Left ventricle myocardium superior (tissue), 1 donor: ENCODE data around the gene GRIA4. TPM values are rescaled to one million over a fixed set of nuclear protein-coding genes. Genes with fewer than 3 reads are reported as not detected.

Source experiments
- ATAC-seq: fragments of 200-7000 bp; cut with Tn5 transposase; one replicate; pipeline ENCODE4 v1.9.1; 2020; ENCODE audit warnings: mild to moderate bottlenecking, moderate library complexity
- DNase-seq: peaks from one replicate; pipeline ENCODE4 v3.0.0-alpha.2; 2020
- intact Hi-C: fragments of 100-400 bp; cut with micrococcal nuclease; formaldehyde crosslinking; loops from one replicate; pipeline ENCODE4 v1.11.0; 2022
- long read RNA-seq: library from polyadenylated mRNA; unstranded; transcript quantifications from one replicate; pipeline ENCODE4 v2.0.0, GENCODE V29; 2021
- total RNA-seq: library from RNA; stranded (reverse); fragmentation: NEBNext Ultra II Directional; extraction: Animal tissue kit (Norgen Biotek cat#: 25700); gene quantifications from one replicate; pipeline ENCODE4 v1.2.1, GENCODE V29; 2021
- donor health status: DM: no; HTN: yes; CAD: no; lungs with severe emphysema.

The GRIA4 gene
- not detected for total RNA-seq
- long read RNA-seq = 0 reads

DNA sequence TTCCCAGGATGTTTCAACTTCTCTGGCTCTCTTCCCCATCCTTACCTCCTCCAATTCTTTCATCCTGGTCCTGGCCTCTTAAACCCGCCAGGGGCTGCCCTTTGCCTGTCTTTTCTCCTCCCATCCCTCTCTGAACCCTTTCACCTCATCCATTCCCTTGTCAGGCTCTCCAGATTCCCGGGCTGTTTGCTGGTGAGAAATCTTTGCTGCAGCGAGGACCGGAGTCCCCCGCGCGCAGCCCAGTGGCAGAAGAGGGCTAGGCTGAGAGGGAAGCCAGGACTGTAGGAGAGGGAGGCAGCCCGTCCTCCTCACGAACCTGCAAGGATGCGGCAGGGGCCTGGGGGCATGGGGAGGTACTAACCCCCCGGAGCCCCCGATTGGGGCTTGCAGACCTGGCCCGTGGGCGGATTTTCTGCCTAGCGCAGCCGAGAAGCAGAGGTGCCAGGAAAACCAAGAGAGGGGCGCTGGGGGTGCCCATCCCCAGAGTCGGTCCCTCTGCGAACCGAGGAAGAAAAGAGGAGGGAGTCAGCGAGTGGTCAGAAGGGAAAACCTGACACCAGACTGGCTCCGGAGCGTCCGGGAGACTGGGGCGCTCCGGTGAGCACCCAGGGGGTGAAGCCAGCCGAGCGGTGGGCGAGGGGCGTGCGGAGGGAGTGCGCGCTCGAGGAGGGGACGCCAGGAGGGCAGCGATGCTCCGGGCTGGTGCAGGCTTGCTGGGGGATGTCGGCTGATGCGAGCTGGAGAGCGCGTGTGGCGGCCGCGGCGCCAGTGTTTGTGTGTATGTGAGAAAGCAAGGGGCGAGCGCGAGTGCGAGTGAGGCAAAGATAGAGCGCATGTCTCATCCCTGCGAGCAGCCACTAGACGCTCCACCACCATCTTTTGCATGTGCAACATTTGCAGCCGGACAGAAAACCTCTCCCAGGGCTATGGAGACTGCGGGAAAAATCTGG is at the start of gene GRIA4:
TSS of gene GRIA4 (plus strand) at position 242 of the 950 bp plus-strand sequence. CDS start 925 bp downstream, outside the sequence.
- DNase-seq (peak; percentile 35), ATAC-seq (peak; percentile 40)
- intact Hi-C loops = no loop called here

DNA sequence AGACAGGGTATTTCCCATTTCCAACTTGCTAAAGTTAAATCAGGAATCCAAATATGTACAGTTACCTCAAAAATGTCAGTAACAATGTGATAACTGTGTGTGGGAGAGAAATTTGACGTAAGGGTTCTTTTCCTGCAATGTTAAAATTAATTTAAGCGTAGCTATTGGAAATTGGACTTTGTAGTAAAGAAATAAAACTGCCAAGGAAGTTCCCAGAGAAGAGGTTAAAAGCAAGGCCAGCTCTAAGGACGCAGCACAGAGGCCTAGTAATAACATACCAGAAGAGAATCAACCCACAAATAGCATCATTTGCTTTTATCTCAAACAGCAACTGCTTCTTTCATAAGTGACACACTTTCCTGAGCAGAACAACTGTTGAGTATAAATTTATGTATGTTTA is 36.8 kb upstream of the GRIA4 start:
- intact Hi-C loops = no loop called here
- ATAC-seq = no peak
- no peak for DNase-seq

DNA sequence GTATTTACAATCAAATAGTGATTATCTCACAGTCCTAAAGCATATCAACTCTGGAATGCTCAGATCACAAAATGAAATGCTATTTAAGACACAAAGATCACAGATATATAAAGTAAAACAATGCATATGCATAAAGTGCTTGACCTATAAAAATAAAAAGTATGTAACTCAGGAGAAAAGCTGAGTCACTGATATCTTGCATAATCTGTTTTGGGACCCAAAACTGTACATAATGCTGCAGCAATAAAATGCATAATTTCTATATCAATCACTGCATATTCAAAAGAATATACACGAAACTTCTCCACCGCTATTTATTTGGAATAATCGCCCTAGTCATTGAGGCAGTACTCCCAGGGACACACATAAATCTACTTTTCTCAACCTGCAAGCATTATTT is 34.9 kb upstream of the GRIA4 start:
- DNase-seq = no peak
- intact Hi-C loops = no loop called here

GRCh38 chr11:105577641-105578040 is 32.2 kb upstream of the GRIA4 start:
- intact Hi-C loops = no loop called here
- no peak for ATAC-seq
- DNase-seq = no peak

More for the DNA sequence above, 34.9 kb upstream of the GRIA4 start:
- ATAC-seq = no peak

DNA sequence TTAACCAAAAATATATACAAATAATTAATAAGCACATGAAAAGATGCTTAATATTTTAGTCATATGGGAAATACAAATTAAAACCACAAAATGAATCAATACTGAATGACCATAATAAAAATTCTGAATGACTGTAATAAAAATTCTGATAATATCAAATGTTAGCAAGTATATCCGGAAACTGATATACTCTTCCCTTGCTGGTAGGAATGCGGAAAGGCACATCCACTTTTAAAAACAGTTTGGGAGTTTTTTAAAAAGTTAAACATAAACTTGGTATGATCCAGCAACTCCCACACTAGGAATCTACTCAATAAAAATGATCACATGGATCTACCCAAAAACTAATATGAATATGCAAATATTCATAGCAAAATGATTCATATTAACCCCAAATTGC is 30.8 kb upstream of the GRIA4 start:
- intact Hi-C loops = no loop called here
- ATAC-seq (no peak), DNase-seq (no peak)

DNA sequence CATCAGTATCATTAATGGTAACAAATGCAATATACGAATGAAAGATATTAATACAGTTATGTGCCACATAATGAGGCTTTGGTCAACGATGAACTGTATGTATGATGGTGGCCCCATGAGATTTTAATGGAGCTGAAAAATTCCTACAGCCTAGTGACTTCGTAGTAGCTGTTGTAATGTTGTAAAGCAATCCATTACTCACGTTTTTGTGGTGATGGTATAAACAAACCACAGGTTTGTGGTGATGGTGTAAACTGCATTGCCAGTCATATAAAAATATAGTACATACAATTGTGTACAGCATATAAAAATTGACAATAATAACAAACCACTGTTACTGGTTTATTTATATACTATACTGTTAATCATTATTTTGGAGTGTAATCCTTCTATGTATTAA is 27.4 kb upstream of the GRIA4 start:
- DNase-seq = no peak

DNA sequence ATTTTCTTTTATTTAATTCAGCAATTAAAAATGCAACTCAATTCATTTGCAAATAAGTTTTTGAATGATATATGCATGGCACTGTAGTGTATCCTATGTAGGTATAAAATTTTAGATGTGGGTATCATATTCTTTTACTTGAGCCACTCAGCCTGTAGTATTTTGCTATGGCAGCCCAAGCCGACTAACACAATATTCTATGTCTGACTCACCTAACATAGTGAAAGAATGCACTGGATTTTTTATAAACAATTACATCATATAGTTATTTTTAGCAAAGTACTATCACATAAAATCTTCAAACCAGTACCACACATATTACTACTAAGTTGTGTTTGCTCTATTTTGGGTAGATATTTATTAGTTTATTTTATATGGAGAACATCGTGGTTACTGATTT is 21.9 kb upstream of the GRIA4 start:
- DNase-seq (no peak), ATAC-seq (no peak)
- intact Hi-C loops = no loop called here

More for the DNA sequence above, 27.4 kb upstream of the GRIA4 start:
- no peak for ATAC-seq
- intact Hi-C loops = no loop called here

DNA sequence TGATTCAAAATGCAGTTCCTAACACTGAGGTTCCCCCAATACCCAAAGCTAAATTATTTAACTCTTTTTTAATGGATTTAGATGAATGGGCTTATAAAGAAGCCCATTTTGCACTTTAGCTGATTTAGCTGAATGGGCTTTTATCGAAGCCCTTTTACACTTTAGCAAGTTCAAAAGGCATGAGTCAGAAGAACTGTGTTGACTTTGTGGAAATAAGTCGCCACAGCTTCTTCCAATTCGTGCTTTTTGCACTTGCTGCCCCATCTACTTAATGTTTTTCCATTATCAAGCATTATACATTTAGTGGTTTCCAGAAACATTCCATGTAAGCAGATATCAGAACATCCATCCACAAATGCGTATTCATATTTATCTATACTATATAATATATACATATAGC is 20.5 kb upstream of the GRIA4 start:
- ATAC-seq (no peak), DNase-seq (no peak)
- intact Hi-C loops = no loop called here

GRCh38 chr11:105592035-105592434 is 17.8 kb upstream of the GRIA4 start:
- DNase-seq (no peak), ATAC-seq (no peak)
- intact Hi-C loops = no loop called here

DNA sequence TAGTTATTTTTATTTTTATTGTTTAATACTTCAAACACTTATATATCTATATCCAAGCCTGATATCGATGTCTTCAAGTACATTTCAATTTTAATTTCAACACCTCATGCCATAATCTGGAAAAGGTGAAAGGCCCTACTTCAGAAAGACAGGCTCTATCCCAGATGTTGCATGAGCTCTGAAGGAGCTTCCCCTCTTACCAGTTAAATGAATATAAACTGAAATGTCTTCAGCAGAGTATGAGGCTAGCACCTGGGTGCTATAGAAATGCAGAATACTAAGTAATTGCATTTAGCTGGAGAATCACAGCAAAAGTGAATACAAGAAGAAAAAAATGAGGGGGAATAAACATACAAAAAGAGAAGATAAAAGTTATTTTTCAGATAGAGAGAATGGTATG is 11.5 kb upstream of the GRIA4 start:
- DNase-seq (no peak), ATAC-seq (no peak)
- intact Hi-C loops = no loop called here

GRCh38 chr11:105603156-105603555 is 6.7 kb upstream of the GRIA4 start:
- no peak for ATAC-seq
- intact Hi-C loops = no loop called here
- no peak for DNase-seq

GRCh38 chr11:105609341-105609781 is 512 bp upstream of the GRIA4 start:
- ATAC-seq (no peak), DNase-seq (no peak)
- intact Hi-C loops = no loop called here

DNA sequence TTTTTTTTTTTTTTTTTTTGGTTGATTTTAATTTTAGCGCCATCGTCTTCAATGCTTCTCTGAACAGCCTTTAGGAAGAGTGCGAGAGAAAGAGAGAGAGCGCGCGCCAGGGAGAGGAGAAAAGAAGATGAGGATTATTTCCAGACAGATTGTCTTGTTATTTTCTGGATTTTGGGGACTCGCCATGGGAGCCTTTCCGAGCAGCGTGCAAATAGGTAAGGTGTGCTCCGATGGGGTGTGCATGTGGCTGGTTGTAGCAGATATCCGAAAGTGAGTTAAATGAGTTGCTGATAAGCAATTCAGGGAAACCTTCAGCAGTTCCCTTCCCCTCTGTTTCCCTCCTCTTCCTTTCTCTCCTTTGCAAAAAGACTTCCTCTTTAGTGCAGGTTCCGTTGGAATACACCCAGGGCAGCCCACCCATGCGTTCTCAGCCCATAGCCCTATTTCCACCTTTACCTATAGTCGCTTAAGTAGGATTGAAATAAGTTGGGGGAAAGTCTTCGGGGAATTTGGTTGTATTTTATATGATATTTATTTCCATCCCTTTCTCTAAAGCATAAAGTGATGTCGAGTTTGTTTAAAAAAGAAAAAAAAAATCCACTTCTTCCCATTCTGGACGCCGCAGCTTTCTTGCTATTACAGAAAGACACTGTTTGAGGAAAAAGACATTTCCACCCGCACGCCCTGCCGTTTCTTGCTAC is 1.1 kb downstream of the GRIA4 start:
- intact Hi-C loops = no loop called here

DNA sequence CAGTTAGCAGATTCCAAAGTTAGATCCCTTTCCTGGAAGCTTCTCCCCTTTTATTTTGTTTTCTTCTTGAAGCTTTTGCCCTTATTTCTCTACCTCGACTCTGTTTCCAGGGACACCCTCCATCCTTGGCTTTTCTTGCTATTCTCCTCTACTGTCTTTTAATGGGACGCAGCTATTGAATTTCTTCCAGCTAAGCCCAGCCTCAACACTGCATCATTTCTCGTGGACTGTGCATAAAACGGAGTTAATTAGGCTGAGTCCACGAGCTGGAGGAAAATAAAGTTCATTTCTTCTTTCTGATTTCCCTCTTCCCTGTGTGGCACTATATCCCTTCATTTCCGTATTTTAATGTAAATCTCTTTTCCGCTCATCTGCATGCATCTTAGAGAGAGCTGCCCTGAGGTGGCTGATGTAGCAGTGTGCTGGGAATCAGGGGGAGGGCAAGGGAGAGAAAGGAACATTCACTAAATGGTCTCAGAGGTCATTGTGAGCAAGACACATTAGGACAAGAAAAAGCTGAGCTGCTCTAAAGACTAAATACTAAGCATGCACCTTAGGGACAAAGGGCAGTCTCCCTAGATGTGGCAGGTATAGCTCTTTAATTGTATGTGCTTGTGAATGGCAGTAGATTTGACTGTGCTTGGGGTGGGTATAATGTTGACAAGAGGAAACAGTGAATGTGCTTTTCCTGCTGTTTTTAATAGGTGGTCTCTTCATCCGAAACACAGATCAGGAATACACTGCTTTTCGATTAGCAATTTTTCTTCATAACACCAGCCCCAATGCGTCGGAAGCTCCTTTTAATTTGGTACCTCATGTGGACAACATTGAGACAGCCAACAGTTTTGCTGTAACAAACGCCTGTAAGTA is 1.9 kb downstream of the GRIA4 start:
- no peak for ATAC-seq
- DNase-seq = no peak
- intact Hi-C loops = no loop called here

More for the DNA sequence above, 1.1 kb downstream of the GRIA4 start:
- ATAC-seq (no peak), DNase-seq (no peak)

DNA sequence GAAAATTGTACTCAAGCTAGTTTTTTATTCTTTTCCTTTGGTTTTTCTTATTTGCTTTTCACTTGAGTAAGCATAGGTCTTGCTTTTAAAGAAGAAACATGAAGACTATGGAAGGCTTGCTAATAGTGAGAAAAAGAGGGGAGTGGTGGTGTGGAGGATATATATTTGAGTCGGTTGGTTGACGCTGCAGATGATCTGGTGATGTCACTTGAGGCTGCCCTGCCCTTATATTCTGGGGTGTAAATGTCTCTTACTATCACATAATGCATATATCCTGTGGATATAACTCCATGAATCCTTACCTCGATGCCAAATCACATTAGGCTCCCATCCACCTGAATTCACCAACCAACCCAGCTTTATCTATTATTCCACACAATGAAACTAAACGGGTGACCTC is 2.9 kb downstream of the GRIA4 start:
- intact Hi-C loops = no loop called here
- DNase-seq (no peak), ATAC-seq (no peak)

GRCh38 chr11:105613183-105613582 is 3.3 kb downstream of the GRIA4 start:
- no peak for ATAC-seq
- intact Hi-C loops = no loop called here
- no peak for DNase-seq

- no peak for ATAC-seq
- intact Hi-C loops = no loop called here
- no peak for DNase-seq
These were observed 8.6 kb downstream of the GRIA4 start for GRCh38 chr11:105618343-105618955.

DNA sequence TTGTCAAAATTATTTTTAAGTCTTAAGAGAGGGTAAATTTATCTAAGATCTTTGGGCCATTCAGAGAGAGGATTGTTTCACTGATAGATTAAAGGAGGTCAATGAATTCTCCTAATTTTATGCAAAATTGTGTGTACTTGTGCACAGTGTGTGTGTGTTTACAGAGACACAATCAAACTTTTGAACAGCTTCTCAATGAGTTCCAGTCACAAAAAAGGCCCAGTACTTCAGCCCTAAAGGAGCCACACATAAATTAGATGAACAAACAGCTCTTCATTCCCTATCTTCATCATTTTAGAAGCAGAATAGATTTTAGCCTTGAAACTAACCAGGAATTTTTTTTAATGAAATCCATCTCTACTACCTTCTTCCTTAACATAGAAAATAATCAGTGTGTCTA is 9.7 kb downstream of the GRIA4 start:
- ATAC-seq (no peak), DNase-seq (no peak)
- intact Hi-C loops = no loop called here

DNA sequence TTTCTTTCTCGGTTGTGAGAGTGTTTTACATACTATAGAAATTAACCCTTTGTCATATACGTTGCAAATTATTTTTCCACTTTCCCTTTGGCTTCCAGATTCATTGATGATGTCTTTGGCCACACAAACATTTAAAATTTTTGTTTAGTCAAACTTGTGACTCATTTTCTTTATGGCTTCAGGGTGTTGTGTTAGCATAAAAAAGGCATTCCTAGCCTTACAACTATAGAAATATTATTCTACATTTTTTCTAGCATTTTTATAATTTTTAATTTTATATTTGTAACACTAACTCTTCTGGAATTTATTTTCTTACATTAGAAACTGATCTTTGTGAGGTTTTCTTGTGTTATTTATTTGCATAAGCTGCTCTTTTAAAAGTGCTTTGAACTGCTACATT is 12.1 kb downstream of the GRIA4 start:
- ATAC-seq (no peak), DNase-seq (no peak)
- intact Hi-C loops = no loop called here
